Fibroblast of lung (primary cell): Measurements from ENCODE around the gene CACNA1S.

Experiments used
- CTCF ChIP-seq, 2 donors: IDR thresholded peaks in 1 of 2; conservative IDR thresholded peaks in 1 of 2; 1 replicate in 1 of 2; 2 replicates in 1 of 2; pipeline ENCODE4 v1.5.1; 2011 to 2012; ENCODE audit warnings: low read length in 2 of 2, control low read depth in 1 of 2, inconsistent platforms in 1 of 2, low read depth in 1 of 2, mild to moderate bottlenecking in 1 of 2
- EZH2 ChIP-seq: IDR thresholded peaks from 2 replicates; pipeline ENCODE4 v1.5.1; 2012; ENCODE audit warnings: low read length, control low read depth, mild to moderate bottlenecking; ENCODE audit errors: missing control alignments

- TF ChIP-seq CTCF (conservative IDR thresholded peaks at IDR 0.05 in 1 of 2, IDR thresholded peaks at IDR 0.05 in 1 of 2; ENCODE audit: low read depth in 1 of 2, low read length in 2 of 2): no peak
- no peak for TF ChIP-seq EZH2
Measured at GRCh38 chr1:201142011-201142848, 30.0 kb upstream of the CACNA1S start.
